ENCODE results near the gene SPSB3. TPM values are rescaled to one million over a fixed set of nuclear protein-coding genes. Genes with fewer than 3 reads are reported as not detected.

The SPSB3 gene
- total and polyA plus RNA-seq, 4 donors = 27.7 to 60.5 (median 37.8) TPM

DNA sequence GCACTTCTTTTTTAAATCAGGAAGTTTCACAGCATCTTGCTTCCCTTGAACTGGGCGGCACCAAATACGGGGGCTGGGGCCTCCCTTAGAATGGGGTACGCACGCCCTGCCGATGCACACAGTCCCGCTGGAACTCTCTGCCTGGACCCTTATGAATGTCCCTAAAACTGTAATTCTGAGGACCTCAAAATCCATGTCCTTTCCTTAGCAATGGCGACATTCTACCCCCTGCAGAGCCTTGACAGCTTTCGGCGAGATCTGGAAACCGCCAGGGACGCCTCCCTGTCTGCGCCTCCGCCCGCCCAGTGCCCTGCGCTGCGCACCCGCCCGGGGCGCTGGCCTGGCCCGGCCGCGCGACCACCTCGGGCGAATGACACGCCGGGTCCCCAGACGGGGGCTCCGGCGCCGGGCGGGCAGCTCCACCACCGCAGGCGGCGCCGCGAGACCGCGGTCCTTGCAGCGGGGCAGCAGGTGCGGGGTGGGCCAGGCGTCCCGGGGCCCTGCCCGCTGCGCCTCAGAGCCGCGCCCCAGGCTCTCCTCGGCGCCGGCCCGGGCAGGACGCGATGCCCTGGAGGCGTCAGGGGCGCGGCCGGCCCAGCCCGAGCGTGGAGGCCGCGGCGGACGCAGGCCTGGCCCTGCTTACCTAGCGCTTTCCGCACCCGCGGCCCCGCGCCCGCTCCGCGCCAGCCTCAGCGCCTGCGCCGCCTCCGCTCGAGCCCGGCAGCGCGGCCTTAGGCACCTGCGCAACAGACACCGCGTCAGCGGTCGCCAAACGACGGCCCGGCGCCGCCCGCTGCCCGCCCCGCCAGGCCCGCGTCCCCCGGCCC, 43.7 kb upstream of the SPSB3 start:
- no peak for TF ChIP-seq FOXA1 (IDR thresholded peaks at IDR 0.05)
- TF ChIP-seq FOXA2 (IDR thresholded peaks at IDR 0.05) = no peak
- no peak for TF ChIP-seq JUND (IDR thresholded peaks at IDR 0.05)
- TF ChIP-seq, protein P1, sequence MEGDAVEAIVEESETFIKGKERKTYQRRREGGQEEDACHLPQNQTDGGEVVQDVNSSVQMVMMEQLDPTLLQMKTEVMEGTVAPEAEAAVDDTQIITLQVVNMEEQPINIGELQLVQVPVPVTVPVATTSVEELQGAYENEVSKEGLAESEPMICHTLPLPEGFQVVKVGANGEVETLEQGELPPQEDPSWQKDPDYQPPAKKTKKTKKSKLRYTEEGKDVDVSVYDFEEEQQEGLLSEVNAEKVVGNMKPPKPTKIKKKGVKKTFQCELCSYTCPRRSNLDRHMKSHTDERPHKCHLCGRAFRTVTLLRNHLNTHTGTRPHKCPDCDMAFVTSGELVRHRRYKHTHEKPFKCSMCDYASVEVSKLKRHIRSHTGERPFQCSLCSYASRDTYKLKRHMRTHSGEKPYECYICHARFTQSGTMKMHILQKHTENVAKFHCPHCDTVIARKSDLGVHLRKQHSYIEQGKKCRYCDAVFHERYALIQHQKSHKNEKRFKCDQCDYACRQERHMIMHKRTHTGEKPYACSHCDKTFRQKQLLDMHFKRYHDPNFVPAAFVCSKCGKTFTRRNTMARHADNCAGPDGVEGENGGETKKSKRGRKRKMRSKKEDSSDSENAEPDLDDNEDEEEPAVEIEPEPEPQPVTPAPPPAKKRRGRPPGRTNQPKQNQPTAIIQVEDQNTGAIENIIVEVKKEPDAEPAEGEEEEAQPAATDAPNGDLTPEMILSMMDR (IDR thresholded peaks at IDR 0.05; ENCODE audit: low read depth, low read length, missing input control) = no peak
- TF ChIP-seq, protein P2, sequence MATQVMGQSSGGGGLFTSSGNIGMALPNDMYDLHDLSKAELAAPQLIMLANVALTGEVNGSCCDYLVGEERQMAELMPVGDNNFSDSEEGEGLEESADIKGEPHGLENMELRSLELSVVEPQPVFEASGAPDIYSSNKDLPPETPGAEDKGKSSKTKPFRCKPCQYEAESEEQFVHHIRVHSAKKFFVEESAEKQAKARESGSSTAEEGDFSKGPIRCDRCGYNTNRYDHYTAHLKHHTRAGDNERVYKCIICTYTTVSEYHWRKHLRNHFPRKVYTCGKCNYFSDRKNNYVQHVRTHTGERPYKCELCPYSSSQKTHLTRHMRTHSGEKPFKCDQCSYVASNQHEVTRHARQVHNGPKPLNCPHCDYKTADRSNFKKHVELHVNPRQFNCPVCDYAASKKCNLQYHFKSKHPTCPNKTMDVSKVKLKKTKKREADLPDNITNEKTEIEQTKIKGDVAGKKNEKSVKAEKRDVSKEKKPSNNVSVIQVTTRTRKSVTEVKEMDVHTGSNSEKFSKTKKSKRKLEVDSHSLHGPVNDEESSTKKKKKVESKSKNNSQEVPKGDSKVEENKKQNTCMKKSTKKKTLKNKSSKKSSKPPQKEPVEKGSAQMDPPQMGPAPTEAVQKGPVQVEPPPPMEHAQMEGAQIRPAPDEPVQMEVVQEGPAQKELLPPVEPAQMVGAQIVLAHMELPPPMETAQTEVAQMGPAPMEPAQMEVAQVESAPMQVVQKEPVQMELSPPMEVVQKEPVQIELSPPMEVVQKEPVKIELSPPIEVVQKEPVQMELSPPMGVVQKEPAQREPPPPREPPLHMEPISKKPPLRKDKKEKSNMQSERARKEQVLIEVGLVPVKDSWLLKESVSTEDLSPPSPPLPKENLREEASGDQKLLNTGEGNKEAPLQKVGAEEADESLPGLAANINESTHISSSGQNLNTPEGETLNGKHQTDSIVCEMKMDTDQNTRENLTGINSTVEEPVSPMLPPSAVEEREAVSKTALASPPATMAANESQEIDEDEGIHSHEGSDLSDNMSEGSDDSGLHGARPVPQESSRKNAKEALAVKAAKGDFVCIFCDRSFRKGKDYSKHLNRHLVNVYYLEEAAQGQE (IDR thresholded peaks at IDR 0.05) = no peak
- no peak for TF ChIP-seq EGR1 (IDR thresholded peaks at IDR 0.05; ENCODE audit: low read depth in 2 of 2)
- TF ChIP-seq GABPA (IDR thresholded peaks at IDR 0.05 in 1 of 2, conservative IDR thresholded peaks at IDR 0.05 in 1 of 2) = no peak
- no peak for TF ChIP-seq HNF4A (conservative IDR thresholded peaks at IDR 0.05)
- no peak for TF ChIP-seq HNF4G (IDR thresholded peaks at IDR 0.05)
- no peak for TF ChIP-seq SP1 (IDR thresholded peaks at IDR 0.05)
- TF ChIP-seq, protein P3, sequence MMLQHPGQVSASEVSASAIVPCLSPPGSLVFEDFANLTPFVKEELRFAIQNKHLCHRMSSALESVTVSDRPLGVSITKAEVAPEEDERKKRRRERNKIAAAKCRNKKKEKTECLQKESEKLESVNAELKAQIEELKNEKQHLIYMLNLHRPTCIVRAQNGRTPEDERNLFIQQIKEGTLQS (IDR thresholded peaks at IDR 0.05) = no peak
- Histone ChIP-seq H3K4me1 (ENCODE audit: control insufficient read depth in 4 of 4, insufficient read depth in 4 of 4, low read length in 3 of 4) (peaks cover 11 to 81% (median 64%) of the 10 kb centered on the region in 4 donors), H3K9ac (ENCODE audit: low read depth in 1 of 2, low read length in 2 of 2) (peak overlapping the region; percentile 26 to 77), H3K36me3 (ENCODE audit: control insufficient read depth in 4 of 4, insufficient read depth in 3 of 4, low read depth in 1 of 4, low read length in 3 of 4) (peaks cover 6 to 11% (median 9%) of the 10 kb centered on the region in 4 donors), H3K27ac (ENCODE audit: low read depth in 1 of 2, low read length in 2 of 2) (peak overlapping the region; percentile 83 to 94), H3K9me3 (ENCODE audit: control insufficient read depth in 4 of 4, low read length in 3 of 4) (no peaks in the 10 kb centered on the region), H3K27me3 (ENCODE audit: control insufficient read depth in 4 of 4, insufficient read depth in 4 of 4, low read length in 3 of 4) (no peaks in the 10 kb centered on the region), H3K4me3 (ENCODE audit: low read depth in 1 of 3, low read length in 3 of 3) (peak overlapping the region; percentile 77 to 91 (median 82))
- peak; percentile 52 for DNase-seq (ENCODE audit: low spot score)
- under 1% methylated on average over 96 of the region's 96 CpGs for WGBS

DNA sequence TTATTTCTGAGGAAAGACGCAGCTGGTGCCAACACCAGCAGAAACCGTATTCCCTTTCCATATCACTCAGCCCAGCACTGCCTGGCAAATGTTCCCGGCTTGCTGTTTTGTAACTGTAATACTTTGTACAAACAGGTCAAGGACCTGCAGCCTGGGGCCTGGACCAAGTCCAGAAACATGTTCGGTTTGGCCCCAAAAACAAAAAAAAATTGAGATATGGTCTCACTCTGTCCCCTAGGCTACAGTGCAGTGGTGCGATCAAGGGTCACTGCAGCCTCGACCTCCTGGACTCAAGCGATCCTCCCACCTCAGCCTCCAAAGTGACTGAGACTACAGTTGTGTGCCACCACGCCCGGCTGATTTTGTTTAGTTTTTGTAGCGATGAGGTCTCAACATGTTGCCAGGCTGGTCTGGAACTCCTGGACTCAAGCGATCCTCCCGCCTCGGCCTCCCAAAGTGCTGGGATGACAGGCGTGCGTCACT, 43.1 kb upstream of the SPSB3 start:
- H3K9ac ChIP-seq (ENCODE audit: low read depth in 1 of 2, low read length in 2 of 2) = peak overlapping the region; percentile 26 to 77
- DNase-seq (ENCODE audit: low spot score) = peak; percentile 47
- WGBS = 25% methylated on average over 15 of the region's 15 CpGs
- peak overlapping the region; percentile 77 to 91 (median 82) for H3K4me3 ChIP-seq (ENCODE audit: low read depth in 1 of 3, low read length in 3 of 3)
- H3K27ac ChIP-seq (ENCODE audit: low read depth in 1 of 2, low read length in 2 of 2) = peak overlapping the region; percentile 83 to 94
- peaks cover 10 to 14% (median 12%) of the 10 kb centered on the region in 4 donors for H3K36me3 ChIP-seq (ENCODE audit: control insufficient read depth in 4 of 4, insufficient read depth in 3 of 4, low read depth in 1 of 4, low read length in 3 of 4)
- H3K4me1 ChIP-seq (ENCODE audit: control insufficient read depth in 4 of 4, insufficient read depth in 4 of 4, low read length in 3 of 4) = peaks cover 11 to 81% (median 64%) of the 10 kb centered on the region in 4 donors
- no peaks in the 10 kb centered on the region for H3K9me3 ChIP-seq (ENCODE audit: control insufficient read depth in 4 of 4, low read length in 3 of 4)
- no peaks in the 10 kb centered on the region for H3K27me3 ChIP-seq (ENCODE audit: control insufficient read depth in 4 of 4, insufficient read depth in 4 of 4, low read length in 3 of 4)
- TF ChIP-seq TAF1 (conservative IDR thresholded peaks at IDR 0.05) (peak; percentile 51), FOXA1 (IDR thresholded peaks at IDR 0.05) (no peak), GABPA (IDR thresholded peaks at IDR 0.05 in 1 of 2, conservative IDR thresholded peaks at IDR 0.05 in 1 of 2) (peak in 1 of 2 donors; percentile 44), RAD21 (IDR thresholded peaks at IDR 0.05) (peak; percentile 26 to 36), FOXA2 (IDR thresholded peaks at IDR 0.05) (no peak), NR2F2 (IDR thresholded peaks at IDR 0.05) (no peak), HNF4G (IDR thresholded peaks at IDR 0.05) (peak; percentile 65), JUND (IDR thresholded peaks at IDR 0.05) (peak in 1 of 2 donors; percentile 40), RXRA (IDR thresholded peaks at IDR 0.05) (peak; percentile 90), HNF4A (conservative IDR thresholded peaks at IDR 0.05) (peak; percentile 93), YY1 (IDR thresholded peaks at IDR 0.05) (peak; percentile 48), EGR1 (IDR thresholded peaks at IDR 0.05; ENCODE audit: low read depth in 2 of 2) (peak in 1 of 2 donors; percentile 41)
- TF ChIP-seq, protein P3 (IDR thresholded peaks at IDR 0.05) = no peak
- TF ChIP-seq, protein P4, sequence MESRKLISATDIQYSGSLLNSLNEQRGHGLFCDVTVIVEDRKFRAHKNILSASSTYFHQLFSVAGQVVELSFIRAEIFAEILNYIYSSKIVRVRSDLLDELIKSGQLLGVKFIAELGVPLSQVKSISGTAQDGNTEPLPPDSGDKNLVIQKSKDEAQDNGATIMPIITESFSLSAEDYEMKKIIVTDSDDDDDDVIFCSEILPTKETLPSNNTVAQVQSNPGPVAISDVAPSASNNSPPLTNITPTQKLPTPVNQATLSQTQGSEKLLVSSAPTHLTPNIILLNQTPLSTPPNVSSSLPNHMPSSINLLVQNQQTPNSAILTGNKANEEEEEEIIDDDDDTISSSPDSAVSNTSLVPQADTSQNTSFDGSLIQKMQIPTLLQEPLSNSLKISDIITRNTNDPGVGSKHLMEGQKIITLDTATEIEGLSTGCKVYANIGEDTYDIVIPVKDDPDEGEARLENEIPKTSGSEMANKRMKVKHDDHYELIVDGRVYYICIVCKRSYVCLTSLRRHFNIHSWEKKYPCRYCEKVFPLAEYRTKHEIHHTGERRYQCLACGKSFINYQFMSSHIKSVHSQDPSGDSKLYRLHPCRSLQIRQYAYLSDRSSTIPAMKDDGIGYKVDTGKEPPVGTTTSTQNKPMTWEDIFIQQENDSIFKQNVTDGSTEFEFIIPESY (IDR thresholded peaks at IDR 0.05) = no peak
- TF ChIP-seq, protein P2 (IDR thresholded peaks at IDR 0.05) = no peak

Data from liver (tissue), 9 donors.